ENCODE data around the gene SLC2A1.

DNA sequence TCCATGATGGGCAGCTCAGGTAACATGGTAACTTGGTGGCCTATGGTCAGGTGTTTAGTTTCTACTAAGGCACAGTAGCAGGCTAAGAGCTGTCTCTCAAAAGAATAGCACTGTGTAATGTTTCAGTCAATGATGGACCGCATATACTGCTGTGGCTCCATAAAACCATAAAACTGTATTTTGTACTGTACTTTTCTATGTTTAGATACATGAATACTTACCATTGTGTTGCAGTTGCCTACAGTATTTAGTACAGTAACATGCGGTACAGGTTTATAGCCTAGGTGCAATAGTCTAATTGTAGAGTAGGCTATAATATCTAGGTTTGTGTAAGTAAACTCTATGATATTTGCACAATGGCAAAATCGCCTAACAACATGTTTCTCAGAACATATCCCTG, 50.6 kb downstream of the SLC2A1 start:
- TF ChIP-seq CTCF (IDR thresholded peaks at IDR 0.05): no peak
- TF ChIP-seq POLR2A (IDR thresholded peaks at IDR 0.05): no peak

All from stomach (tissue), 4 donors.